SK-N-SH treated with all-trans-retinoic acid at 6 μM for 48 hours (cell line): ENCODE results near the gene ZDHHC4.

ENCODE experiments used
- ISL1 ChIP-seq: fragments of 250-450 bp; sonication (Bioruptor Pico); IDR thresholded peaks from 2 replicates; pipeline ENCODE4 v2.1.2; 2022; ENCODE audit warnings: mild to moderate bottlenecking, moderate library complexity
- PATZ1 ChIP-seq: fragments of 250-450 bp; sonication (Bioruptor Pico); IDR thresholded peaks from 2 replicates; pipeline ENCODE4 v1.8.0; 2020; ENCODE audit warnings: mild to moderate bottlenecking, moderate library complexity, borderline replicate concordance
- SNAI2 ChIP-seq: fragments of 250-450 bp; sonication (Bioruptor Pico); IDR thresholded peaks from 2 replicates; pipeline ENCODE4 v1.5.0; 2020; ENCODE audit warnings: mild to moderate bottlenecking, moderate library complexity
- TOX ChIP-seq: fragments of 250-450 bp; sonication (Bioruptor Pico); IDR thresholded peaks from 2 replicates; pipeline ENCODE4 v1.8.0; 2021; ENCODE audit warnings: mild to moderate bottlenecking, moderate library complexity, borderline replicate concordance
- ZFP3 ChIP-seq: fragments of 250-450 bp; sonication (Bioruptor Pico); IDR thresholded peaks from 2 replicates; pipeline ENCODE4 v1.5.0; 2020; ENCODE audit warnings: mild to moderate bottlenecking, moderate library complexity
- ZFP30 ChIP-seq: fragments of 450-650 bp; formaldehyde crosslinking; IDR thresholded peaks from 2 replicates; pipeline ENCODE4 v1.5.0; 2022; ENCODE audit warnings: mild to moderate bottlenecking, moderate library complexity

- TF ChIP-seq SNAI2 (CRISPR knock-in tag), result no peak
- no peak for TF ChIP-seq ZFP30 (CRISPR knock-in tag)
- TF ChIP-seq ZFP3 (CRISPR knock-in tag), result no peak
- no peak for TF ChIP-seq ISL1
- no peak for TF ChIP-seq PATZ1 (CRISPR knock-in tag)
- TF ChIP-seq TOX, result no peak
These were observed 37.9 kb downstream of the ZDHHC4 start, which contains the start of gene ZNF853 for GRCh38 chr7:6614953-6615722.
